ENCODE measurements around the gene HIVEP1. TPM values are rescaled to one million over a fixed set of nuclear protein-coding genes. Genes with fewer than 3 reads are reported as not detected.

Gene HIVEP1
- total and polyA plus RNA-seq, 2 of the 8 experiments (the other 6 are each of a cell fraction or from before 2014, with no cell fraction given): 22.6 to 23.1 TPM

DNA sequence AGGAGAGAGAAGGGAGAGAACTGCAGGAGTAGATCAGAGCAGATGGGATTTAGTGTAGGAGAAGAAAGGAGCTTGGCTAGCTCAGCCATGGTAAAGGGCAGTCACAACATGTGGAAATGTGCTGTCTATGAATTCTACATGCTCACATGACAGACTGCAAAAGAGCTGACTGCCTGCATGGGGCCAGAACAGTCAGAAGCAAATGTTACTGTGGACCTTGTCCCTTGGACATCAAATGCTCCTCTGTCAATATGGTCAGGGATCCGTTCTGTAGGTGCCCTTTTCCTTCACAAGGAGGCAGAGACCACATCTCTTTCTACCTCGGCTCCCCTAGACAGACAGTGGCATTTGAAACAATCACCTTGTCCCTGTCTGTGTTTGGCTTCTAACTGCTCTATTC, 46.6 kb upstream of the HIVEP1 start:
- H2AFZ ChIP-seq (ENCODE audit: low read length): 0 out of 2 replicates have a peak overlapping the region, but pooled peaks have one; percentile 12
- no peaks in the 10 kb centered on the region for H3K79me1 ChIP-seq (ENCODE audit: low read depth, low read length)
- no peak overlapping the region for H3K56ac ChIP-seq (replicated peaks; ENCODE audit: insufficient read length, low read depth, low read length)
- no peak overlapping the region for H3K14ac ChIP-seq (ENCODE audit: insufficient read length)
- no peaks in the 10 kb centered on the region for H3K36me3 ChIP-seq (ENCODE audit: control insufficient read depth in 2 of 4, insufficient read depth in 4 of 4, low read length in 3 of 4)
- no peaks in the 10 kb centered on the region for H3K79me2 ChIP-seq (ENCODE audit: control insufficient read depth in 1 of 2, insufficient read depth in 2 of 2, low read length in 2 of 2)
- H3K27ac ChIP-seq (ENCODE audit: low read depth, low read length): no peak overlapping the region
- H3K4ac ChIP-seq (replicated peaks; ENCODE audit: insufficient read length, low read depth, low read length): no peak overlapping the region
- H3K4me1 ChIP-seq (replicated peaks in 1 of 4; ENCODE audit: control insufficient read depth in 3 of 4, insufficient read depth in 4 of 4, low read length in 3 of 4): peaks cover 0 to 7% (median 1%) of the 10 kb centered on the region in 4 experiments; a peak in 2 of 7 replicates
- H2AK5ac ChIP-seq (ENCODE audit: low read depth, low read length): no peak overlapping the region
- peak overlapping the region; percentile 45; the same call in 1 of the 2 replicates for H2BK5ac ChIP-seq (ENCODE audit: low read depth, low read length)
- CTCF ChIA-PET (ENCODE audit: partially characterized antibody): interaction anchor here (0.6 kb wide), 1 partner anchor 322 kb away, joined by 3 read pairs; no protein-coding TSS in a partner anchor
- H2BK15ac ChIP-seq (ENCODE audit: low read length): 0 out of 2 replicates have a peak overlapping the region, but pooled peaks have one; percentile 12
- 0 out of 2 replicates have a peak overlapping the region, but pooled peaks have one; percentile 9 for H2BK20ac ChIP-seq (ENCODE audit: low read length)
- no peaks in the 10 kb centered on the region for H4K20me1 ChIP-seq (replicated peaks in 1 of 2; ENCODE audit: control insufficient read depth in 1 of 2, insufficient read depth in 2 of 2, low read length in 2 of 2)
- no peaks in the 10 kb centered on the region for H3K23me2 ChIP-seq (ENCODE audit: low read depth, low read length)
- H3K23ac ChIP-seq (ENCODE audit: insufficient read length): no peak overlapping the region
- no peaks in the 10 kb centered on the region for H3K27me3 ChIP-seq (replicated peaks in 1 of 4; ENCODE audit: control insufficient read depth in 3 of 4, extremely low read depth in 1 of 4, insufficient read depth in 3 of 4, low read length in 3 of 4)
- no peak overlapping the region for H3K4me3 ChIP-seq (ENCODE audit: extremely low read depth in 1 of 4, insufficient read depth in 2 of 4, low read depth in 3 of 4, low read length in 4 of 4)
- no peak overlapping the region for H3K18ac ChIP-seq (ENCODE audit: extremely low read depth, low read length)
- H4K5ac ChIP-seq (ENCODE audit: insufficient read length, low read depth, low read length): no peak overlapping the region
- DNase-seq (ENCODE audit: low read depth in 1 of 2, low spot score in 2 of 2) (no peak), FAIRE-seq (no peak)
- no peak overlapping the region for H2BK120ac ChIP-seq (replicated peaks; ENCODE audit: low read depth, low read length)
- POLR2A ChIA-PET (ENCODE audit: partially characterized antibody): interaction anchor here (0.5 kb wide), 1 partner anchor 39 kb away, joined by 3 read pairs; no protein-coding TSS in a partner anchor
- H3K9me3 ChIP-seq (ENCODE audit: insufficient read depth in 2 of 2, low read depth in 1 of 2, low read length in 1 of 2): peaks cover 0 to 3% of the 10 kb centered on the region in 2 experiments; a peak in 1 of 4 replicates
- H4K8ac ChIP-seq (ENCODE audit: extremely low read depth, insufficient read depth, low read length): no peak overlapping the region
- H3K9ac ChIP-seq (replicated peaks in 1 of 4; ENCODE audit: extremely low read depth in 1 of 4, low read depth in 3 of 4, low read length in 3 of 4): no peak overlapping the region
- H4K91ac ChIP-seq (replicated peaks; ENCODE audit: insufficient read length, low read length): no peak overlapping the region
- peak overlapping the region; percentile 51; the same call in 1 of the 2 replicates for H2BK12ac ChIP-seq (ENCODE audit: low read depth, low read length)
- no peak overlapping the region for H3K4me2 ChIP-seq (ENCODE audit: insufficient read depth in 1 of 2, low read depth in 2 of 2, low read length in 2 of 2)
- 76% methylated on average over 2 of the region's 2 CpGs; no CpG with 5 or more reads in 1 of the 2 experiments for WGBS, 2 experiments (ENCODE audit: extremely low coverage in 1 of 2, insufficient coverage in 1 of 2, insufficient read length in 1 of 2, insufficient replicate concordance in 2 of 2, low coverage in 1 of 2, low lambda C conversion rate in 2 of 2, missing lambda C conversion rate in 1 of 2)
- no peak for TF ChIP-seq BRCA1 (IDR thresholded peaks at IDR 0.05; ENCODE audit: low read depth, low read length)
- TF ChIP-seq SIX5 (IDR thresholded peaks at IDR 0.05; ENCODE audit: low read depth, low read length): no peak
- TF ChIP-seq SAP30 (IDR thresholded peaks at IDR 0.05; ENCODE audit: insufficient read depth, insufficient replicate concordance, low read length): no peak
- TF ChIP-seq TAF1 (IDR thresholded peaks at IDR 0.05; ENCODE audit: low read depth, low read length): no peak
- no peak for TF ChIP-seq PHF8 (conservative IDR thresholded peaks at IDR 0.05; ENCODE audit: low read depth, low read length)
- TF ChIP-seq, protein P1, sequence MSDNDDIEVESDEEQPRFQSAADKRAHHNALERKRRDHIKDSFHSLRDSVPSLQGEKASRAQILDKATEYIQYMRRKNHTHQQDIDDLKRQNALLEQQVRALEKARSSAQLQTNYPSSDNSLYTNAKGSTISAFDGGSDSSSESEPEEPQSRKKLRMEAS (IDR thresholded peaks at IDR 0.05): no peak
